ENCODE data around the gene SARNP. TPM values are rescaled to one million over a fixed set of nuclear protein-coding genes. Genes with fewer than 3 reads are reported as not detected.

The SARNP gene
- total and polyA plus RNA-seq, 9 of the 15 experiments (the other 6 are each of a cell fraction or from before 2014, with no cell fraction given), result 70.1 to 400 (median 198) TPM

GRCh38 chr12:55780685-55781084, 36.8 kb downstream of the SARNP start:
- Histone ChIP-seq H3K9me1 (ENCODE audit: control insufficient read depth, insufficient read depth, low read length) (no peaks in the 10 kb centered on the region), H4K20me1 (replicated peaks; ENCODE audit: control insufficient read depth, insufficient read depth, low read length) (no peaks in the 10 kb centered on the region), H3K79me2 (ENCODE audit: control insufficient read depth, insufficient read depth, low read length) (peaks cover 12% of the 10 kb centered on the region; the same call in 1 of the 3 replicates), H2AFZ (ENCODE audit: low read depth, low read length) (no peak overlapping the region), H3K9me3 (replicated peaks; ENCODE audit: control insufficient read depth, insufficient read depth, low read depth, low read length) (no peaks in the 10 kb centered on the region), H3K9ac (ENCODE audit: insufficient read depth in 1 of 2, low read depth in 2 of 2, low read length in 2 of 2) (no peak overlapping the region), H3K27me3 (ENCODE audit: control insufficient read depth in 2 of 2, insufficient read depth in 2 of 2, low read length in 2 of 2) (no peaks in the 10 kb centered on the region), H3K4me1 (replicated peaks in 1 of 2; ENCODE audit: control insufficient read depth in 2 of 2, insufficient read depth in 2 of 2, low read length in 2 of 2) (no peaks in the 10 kb centered on the region), H3K36me3 (ENCODE audit: control insufficient read depth, insufficient read depth, low read length) (peaks cover 92% of the 10 kb centered on the region), H3K4me3 (no peak overlapping the region), H3K27ac (ENCODE audit: extremely low read depth, low read depth, low read length) (no peak overlapping the region), H3K4me2 (ENCODE audit: insufficient read depth, low read length) (no peak overlapping the region)
- no peak for TF ChIP-seq PHF21A (IDR thresholded peaks at IDR 0.05; ENCODE audit: borderline replicate concordance, low read depth)
- TF ChIP-seq FOSL1 (tag; conservative IDR thresholded peaks at IDR 0.05), result peak; percentile 51
- no peak for TF ChIP-seq KAT7 (CRISPR knock-in tag; IDR thresholded peaks at IDR 0.05; ENCODE audit: borderline replicate concordance)
- TF ChIP-seq JUND (IDR thresholded peaks at IDR 0.05; ENCODE audit: borderline replicate concordance, low read depth, low read length), result 0 out of 2 replicates have a peak, but pooled peaks have one; percentile 10
- no peak for TF ChIP-seq JUND (tag; IDR thresholded peaks at IDR 0.05; ENCODE audit: borderline replicate concordance, low read depth, low read length)
- TF ChIP-seq LARP7 (IDR thresholded peaks at IDR 0.05), result no peak
- intact Hi-C loops (cut with micrococcal nuclease) (no loop called here), in situ Hi-C loops (cut with MboI) (no loop called here)
- no peak for FAIRE-seq
- POLR2A ChIA-PET, result interaction anchor here (1.1 to 1.6 kb wide), 2 partner anchors 8 to 31 kb away, joined by 3 to 5 read pairs; no protein-coding TSS in a partner anchor
- CTCF ChIA-PET (ENCODE audit: low intra/inter-chr PET ratio), result no interaction called here
- DNase-seq (ENCODE audit: extremely low read depth in 1 of 4, low spot score in 3 of 4), result no peak
- no TSS peak for BruUV-seq (replicated peaks)
- no peak for ATAC-seq
- 30% methylated on average over 2 of the region's 2 CpGs for WGBS (ENCODE audit: insufficient coverage, low coverage, missing lambda C conversion rate)

- FAIRE-seq (no peak), DNase-seq (ENCODE audit: extremely low read depth in 1 of 4, low spot score in 3 of 4) (no peak), ATAC-seq (no peak)
- Histone ChIP-seq H3K27ac (ENCODE audit: extremely low read depth, low read depth, low read length) (no peak overlapping the region), H4K20me1 (replicated peaks; ENCODE audit: control insufficient read depth, insufficient read depth, low read length) (no peaks in the 10 kb centered on the region), H3K9me1 (ENCODE audit: control insufficient read depth, insufficient read depth, low read length) (no peaks in the 10 kb centered on the region), H2AFZ (ENCODE audit: low read depth, low read length) (no peak overlapping the region), H3K4me1 (replicated peaks in 1 of 2; ENCODE audit: control insufficient read depth in 2 of 2, insufficient read depth in 2 of 2, low read length in 2 of 2) (no peaks in the 10 kb centered on the region), H3K4me2 (ENCODE audit: insufficient read depth, low read length) (no peak overlapping the region), H3K9me3 (replicated peaks; ENCODE audit: control insufficient read depth, insufficient read depth, low read depth, low read length) (no peaks in the 10 kb centered on the region), H3K27me3 (ENCODE audit: control insufficient read depth in 2 of 2, insufficient read depth in 2 of 2, low read length in 2 of 2) (no peaks in the 10 kb centered on the region), H3K9ac (ENCODE audit: insufficient read depth in 1 of 2, low read depth in 2 of 2, low read length in 2 of 2) (no peak overlapping the region), H3K36me3 (ENCODE audit: control insufficient read depth, insufficient read depth, low read length) (peaks cover 77% of the 10 kb centered on the region), H3K79me2 (ENCODE audit: control insufficient read depth, insufficient read depth, low read length) (peaks cover 14% of the 10 kb centered on the region; the same call in 1 of the 3 replicates), H3K4me3 (no peak overlapping the region)
- in situ Hi-C loops (cut with MboI), result no loop called here
- WGBS (ENCODE audit: insufficient coverage, low coverage, missing lambda C conversion rate), result 97% methylated on average over 3 of the region's 3 CpGs
- intact Hi-C loops (cut with micrococcal nuclease), result no loop called here
- CTCF ChIA-PET (ENCODE audit: low intra/inter-chr PET ratio), result no interaction called here
- no TSS peak for BruUV-seq (replicated peaks)
- POLR2A ChIA-PET, result no interaction called here
- TF ChIP-seq ZNF668 (CRISPR knock-in tag; IDR thresholded peaks at IDR 0.05) (no peak), ZNF785 (CRISPR knock-in tag; IDR thresholded peaks at IDR 0.05) (no peak), POLR2AphosphoS2 (IDR thresholded peaks at IDR 0.05; ENCODE audit: low read length) (no peak), NFATC3 (IDR thresholded peaks at IDR 0.05) (no peak), SAFB (IDR thresholded peaks at IDR 0.05; ENCODE audit: borderline replicate concordance, low read depth, low read length) (no peak), ATF3 (IDR thresholded peaks at IDR 0.05) (no peak), ATF3 (CRISPR knock-in tag; conservative IDR thresholded peaks at IDR 0.05) (no peak), KAT2B (IDR thresholded peaks at IDR 0.05; ENCODE audit: low read depth, low read length) (no peak)
Measured at GRCh38 chr12:55777856-55778255, 39.7 kb downstream of the SARNP start.

Data from K562 (cell line).